Renal pelvis (tissue), 4 donors: ENCODE measurements around the gene METTL16. TPM values are rescaled to one million over a fixed set of nuclear protein-coding genes. Genes with fewer than 3 reads are reported as not detected.

Source experiments
- DNase-seq: peaks from one replicate; pipeline ENCODE4 v3.0.0-alpha.2; 2013
- polyA plus RNA-seq, 3 donors: library from polyadenylated mRNA; unstranded; fragments of 120-200 nt; gene quantifications; one replicate each; pipeline ENCODE4 v1.2.1, GENCODE V29; 2013; ENCODE audit not compliant: insufficient read length in 3 of 3

Gene METTL16
- polyA plus RNA-seq, 3 donors, result 33.1 to 37.8 (median 36.0) TPM

DNA sequence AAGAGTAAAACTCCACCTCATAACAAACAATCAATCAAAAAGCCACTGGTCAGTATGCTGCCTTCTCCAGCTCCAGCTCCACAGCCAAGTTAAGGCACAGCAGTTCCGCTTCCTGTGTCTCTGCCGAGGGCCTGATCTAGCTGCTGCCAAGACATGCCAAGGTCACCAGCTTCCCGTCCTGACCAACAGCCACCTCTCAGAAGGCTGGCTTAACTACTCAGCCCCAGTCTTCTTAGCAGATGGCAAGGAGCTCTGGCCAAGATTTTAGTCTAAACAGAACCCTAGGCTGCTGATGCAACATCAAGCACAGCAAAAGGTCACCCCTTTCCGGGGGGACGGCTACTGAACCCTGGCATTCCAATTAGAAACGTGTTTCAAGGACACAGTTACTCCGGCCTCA lies 93.1 kb downstream of the METTL16 start:
- no peak for DNase-seq

DNA sequence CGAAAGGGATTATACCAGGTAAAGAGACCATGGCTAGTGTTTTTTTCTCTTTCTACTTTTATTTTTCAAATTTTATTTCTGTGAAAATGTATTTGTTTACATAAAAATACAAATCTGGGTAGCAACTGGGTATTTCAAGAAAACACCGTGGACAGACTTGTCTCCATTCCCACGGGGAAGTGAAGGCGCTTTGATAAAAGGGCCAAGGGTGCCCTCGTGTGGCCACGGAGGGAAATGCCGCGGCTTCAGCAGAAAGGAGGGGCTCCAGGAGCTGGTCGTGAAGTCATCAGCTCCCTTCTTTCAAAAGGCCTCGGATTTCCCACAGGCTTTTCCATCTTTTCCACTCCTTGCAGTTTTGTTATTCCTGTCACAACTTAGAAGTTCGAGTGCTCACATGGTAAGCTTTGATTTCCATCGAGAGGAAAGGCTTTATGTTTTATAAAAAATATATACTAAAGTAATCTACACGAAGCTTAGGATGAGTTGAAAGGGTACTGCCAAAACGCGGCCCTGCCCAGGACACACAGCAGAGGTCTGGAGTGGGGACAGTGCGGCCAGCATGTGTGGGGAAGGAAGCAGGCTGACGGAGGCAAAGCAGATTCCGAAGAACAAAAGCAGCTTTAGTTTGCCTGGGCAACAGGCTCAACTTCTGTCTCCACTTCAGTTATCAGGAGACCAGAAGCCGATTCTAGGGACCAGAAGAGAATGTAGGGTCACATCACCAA lies 95.5 kb downstream of the METTL16 start:
- peak; percentile 80 for DNase-seq

DNA sequence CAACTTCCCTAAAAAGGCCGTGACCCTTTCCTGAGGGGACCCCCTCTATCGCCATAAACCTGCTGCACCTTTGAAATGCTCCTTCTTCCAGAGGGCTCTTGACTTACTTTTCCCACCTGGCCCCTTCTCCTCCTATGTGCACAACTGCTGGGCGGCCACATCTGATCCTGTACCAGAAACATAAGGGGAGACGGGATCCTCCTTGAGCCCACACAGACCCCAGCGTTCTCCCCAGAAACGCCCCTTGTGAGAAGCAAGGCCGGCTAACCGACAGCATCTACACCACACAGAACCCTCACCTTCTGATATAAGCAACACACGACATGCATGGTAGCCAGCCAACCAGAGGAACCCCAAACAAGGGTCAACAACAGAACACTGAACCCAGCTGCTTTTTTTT lies 96.6 kb downstream of the METTL16 start:
- no peak for DNase-seq

DNA sequence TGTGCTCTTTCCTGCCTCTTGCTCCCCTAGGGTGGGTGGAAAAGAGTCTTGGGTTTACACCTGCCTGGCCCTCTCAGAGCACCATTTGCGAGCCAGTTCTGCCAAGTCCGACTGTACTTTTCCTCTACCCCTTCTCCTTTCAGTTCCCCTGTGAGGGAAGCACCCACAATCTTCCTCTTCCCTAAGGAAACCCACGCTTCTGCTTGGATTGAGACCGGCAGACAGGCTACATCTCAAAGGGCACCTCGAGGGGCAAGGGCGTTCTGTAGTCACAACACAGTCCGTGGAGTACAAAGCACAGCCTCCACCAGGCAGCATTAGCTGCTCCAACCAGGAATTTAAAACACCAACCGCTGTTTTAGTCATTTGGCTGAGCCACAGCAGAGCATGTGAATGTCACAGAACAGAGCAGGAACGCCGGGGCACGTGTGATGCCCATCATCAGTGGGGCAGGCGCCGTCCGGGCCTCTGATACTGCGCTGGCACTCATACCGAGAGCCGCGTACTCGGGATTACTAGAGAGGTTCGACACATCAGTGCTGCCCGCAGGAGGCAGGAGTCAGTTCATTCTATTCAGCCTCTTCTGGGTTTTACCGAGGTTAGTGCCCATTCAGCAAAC lies 97.1 kb downstream of the METTL16 start:
- no peak for DNase-seq

DNA sequence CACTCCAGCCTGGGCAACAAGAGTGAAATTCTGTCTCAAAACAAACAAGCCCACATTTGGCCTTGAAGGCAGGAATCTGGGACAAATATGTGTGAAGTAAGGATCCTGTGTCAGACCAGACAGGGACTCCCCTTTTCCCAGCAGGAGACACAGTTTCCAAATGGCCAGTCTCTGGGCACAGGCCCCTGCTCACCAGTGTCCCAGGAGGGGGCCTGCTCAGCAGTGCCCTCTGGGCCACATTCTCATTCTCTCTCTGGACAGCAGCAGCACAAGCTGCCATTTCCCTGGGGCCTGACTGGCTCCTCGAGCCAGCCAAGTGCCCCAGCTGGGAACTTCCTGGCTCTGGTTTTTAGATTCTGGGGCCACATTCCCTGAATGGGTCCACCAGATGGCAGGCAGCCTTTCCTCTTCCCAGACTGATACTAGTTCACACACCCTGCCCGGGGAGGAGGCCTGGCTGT lies 99.1 kb downstream of the METTL16 start:
- DNase-seq, result no peak

DNA sequence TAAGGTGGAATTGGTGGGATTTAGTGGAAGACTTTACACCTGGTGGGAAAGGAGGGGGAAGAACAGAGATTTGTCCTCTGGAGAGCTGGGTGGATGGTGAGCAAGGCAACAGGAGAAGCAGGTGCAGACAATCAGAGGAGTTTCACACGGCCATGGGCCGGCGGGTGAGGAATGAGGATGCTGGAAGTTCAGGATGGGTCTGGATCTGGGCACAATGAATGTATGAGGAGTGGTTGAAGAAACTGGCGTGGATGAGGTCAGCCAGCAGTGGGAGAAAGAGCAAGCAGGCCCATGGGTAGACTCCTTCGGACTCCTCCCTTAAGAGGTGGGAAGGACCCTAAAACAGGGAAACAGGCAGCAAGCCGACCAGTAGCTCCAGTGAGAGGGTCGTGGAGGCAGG lies 100.7 kb downstream of the METTL16 start:
- no peak for DNase-seq

DNA sequence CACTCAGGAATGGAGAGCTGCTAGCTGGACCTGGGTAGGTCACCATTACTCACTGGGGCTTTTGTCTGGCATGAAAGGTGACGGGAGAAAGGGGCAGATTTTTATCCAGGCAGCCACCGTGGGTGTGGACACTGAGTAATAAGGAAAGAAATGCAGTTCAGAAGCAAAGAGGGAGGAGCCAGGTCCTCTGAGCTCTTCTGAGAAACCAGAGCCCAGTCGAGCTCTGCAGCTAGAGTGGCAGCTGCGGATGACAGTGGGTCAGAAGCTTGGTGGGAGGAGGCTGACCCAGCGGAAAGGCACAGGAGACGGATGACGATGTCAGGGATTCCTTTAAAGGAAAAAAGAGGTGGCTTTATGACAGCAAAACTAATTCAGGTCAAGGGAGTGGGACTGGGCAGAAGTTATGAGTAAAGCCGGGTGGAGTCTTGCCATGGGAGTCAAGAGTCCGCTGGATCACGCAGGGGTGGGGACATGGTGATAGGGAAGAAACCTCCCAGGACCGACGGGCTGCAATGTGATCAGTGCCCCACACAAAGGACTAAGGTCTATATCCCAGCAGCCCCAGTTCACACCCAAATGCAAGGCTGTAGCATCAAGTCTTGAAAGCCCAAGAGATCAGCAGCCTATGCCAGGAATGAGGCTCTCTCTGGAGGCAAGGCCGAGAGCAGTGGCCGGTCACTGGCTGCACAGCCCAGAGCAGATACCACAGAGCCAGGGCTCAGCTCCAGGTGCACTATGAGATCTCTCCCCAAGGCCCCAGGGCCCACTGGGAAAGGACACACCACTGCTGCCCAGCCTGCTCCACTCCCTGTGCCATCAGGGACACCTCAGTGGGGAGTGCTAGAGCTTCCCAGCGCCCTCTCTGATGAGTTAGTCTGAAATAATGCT lies 104.5 kb downstream of the METTL16 start:
- DNase-seq, result no peak

DNA sequence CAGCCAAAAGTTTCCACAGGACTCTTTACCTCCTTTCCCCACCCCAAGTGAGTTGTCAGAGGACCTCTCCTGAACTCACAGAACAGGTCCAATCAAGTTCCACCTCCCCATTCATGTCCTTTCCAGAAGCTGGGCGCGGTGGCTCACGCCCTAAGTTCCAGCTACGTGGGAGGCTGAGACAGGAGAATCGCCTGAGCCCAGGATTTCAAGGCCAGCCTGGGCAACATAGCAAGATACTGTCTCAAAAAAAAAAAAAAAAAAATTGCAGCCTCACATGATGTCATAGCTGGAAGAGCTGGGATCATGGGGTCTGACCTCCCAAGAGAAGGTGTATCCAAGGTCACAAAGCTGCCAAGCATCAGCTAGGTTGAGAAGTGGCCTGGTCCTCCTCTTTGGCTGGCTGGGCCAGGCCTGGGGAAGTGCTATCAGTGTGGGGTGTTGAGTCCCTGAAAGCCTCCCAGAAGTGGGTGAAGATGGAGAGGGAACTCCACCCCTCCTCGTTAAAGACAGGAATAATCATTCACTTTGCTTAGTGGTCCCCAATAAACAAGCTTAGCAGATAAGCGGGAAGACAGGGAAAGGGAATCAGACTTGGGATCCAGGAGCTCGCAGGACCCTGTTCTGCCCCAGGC lies 105.3 kb downstream of the METTL16 start:
- DNase-seq, result no peak

DNA sequence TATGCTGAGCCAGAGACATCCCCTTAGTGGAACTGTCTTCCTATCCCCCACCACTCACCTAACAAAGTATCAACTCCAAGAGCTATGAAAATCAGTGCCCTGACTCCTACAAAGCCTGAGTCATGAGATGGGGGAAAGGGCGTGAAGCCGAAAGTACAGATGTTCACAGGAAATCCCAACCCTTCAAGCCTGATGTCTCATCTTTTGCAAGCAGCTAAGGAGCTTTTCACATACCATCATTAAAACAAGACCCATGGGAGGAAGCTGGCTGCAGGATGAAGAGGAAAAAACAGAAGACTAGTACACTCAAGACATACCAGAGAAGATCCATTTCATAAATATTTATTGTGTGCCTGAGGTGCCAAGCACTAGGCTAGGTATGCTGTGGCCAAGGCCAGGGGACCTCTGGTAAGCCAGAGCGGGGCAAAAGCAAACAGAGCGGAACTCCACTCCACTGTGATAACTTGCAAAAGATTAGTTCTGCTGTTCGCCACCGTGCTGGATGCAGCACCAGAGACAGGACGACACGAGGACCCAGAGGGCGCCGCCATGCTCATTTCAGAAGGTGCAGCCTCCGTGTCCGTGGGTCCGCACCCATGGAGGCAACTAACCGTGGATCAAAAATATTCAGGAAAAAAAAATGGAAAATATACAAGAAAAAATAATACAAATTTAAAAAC lies 106.3 kb downstream of the METTL16 start:
- DNase-seq, result no peak

DNA sequence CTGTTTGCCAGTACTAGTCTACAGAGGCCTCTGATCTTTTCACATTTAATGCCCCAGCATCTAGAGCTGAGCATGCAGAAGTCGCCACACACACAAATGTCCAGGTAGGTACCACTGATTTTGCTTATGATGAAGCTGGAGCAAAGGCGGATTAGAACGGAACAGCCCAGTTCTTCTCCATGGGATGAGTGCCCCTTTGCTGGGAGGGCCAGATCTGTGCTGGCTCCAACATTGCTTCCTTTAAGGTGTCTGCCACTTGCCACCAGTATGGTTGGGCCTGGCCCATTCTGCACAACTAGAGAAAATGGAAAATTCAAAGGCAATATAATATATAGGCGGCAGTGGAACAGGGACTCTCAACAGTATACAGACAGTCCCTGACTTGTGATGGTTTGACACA lies 108.6 kb downstream of the METTL16 start:
- no peak for DNase-seq

DNA sequence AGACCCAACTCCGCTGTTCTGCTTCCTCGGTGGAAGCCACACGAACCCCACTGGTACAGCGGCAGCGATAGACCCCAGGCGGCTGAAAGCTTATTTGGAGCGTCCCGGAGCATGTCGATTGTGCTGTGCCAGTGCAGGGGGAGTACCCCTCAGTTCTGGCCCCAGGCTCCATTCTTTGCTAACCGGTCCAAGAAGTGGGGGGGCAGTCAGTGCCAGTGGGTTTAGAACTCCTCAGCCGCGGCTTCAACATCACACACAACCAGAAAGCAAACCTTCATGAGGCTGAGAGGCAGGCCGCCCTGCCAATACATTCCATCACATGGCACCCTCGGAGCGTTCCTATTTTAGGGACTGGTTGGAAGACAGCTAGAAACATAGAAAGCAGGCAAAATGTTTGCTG lies 109.1 kb downstream of the METTL16 start:
- no peak for DNase-seq

DNA sequence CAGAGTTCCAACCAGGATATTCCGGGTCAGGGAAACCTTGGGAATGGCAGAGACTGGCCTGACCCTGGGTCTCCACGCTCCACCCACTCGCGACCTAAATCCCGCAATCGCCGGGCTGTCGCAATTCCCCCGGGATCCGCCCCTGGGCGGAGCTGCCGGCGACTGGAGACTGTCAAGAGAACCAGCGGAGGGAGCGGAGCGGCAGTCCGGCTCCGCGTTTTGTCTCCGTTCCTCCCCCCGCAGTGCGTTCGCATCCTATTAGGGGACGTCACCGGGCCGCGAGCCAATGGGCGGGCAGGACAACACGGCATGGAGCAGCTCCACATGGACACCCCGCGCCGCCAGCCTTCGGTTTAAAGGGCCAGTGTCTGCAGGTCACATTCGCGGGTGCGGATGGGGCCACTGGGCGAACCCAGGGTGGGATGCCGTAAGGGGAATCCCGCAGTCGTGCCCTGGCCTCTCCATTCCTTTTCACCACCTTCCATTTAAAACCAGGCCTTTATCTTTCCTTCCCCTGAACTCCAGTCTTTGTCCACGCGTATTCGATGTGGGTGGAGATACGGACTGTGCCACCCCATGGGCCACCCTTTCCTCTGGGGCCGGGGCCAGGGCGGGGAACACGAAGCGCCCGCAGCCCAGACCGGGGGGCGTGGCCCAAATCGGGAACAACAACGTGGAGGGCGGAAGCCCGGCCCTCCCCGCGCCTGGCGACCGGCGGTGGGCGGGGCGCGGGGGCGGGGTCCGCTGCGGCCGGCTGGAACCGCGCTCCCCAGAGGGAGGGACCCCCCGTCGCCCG lies 110.1 kb downstream of the METTL16 start:
- peak; percentile 99 for DNase-seq

DNA sequence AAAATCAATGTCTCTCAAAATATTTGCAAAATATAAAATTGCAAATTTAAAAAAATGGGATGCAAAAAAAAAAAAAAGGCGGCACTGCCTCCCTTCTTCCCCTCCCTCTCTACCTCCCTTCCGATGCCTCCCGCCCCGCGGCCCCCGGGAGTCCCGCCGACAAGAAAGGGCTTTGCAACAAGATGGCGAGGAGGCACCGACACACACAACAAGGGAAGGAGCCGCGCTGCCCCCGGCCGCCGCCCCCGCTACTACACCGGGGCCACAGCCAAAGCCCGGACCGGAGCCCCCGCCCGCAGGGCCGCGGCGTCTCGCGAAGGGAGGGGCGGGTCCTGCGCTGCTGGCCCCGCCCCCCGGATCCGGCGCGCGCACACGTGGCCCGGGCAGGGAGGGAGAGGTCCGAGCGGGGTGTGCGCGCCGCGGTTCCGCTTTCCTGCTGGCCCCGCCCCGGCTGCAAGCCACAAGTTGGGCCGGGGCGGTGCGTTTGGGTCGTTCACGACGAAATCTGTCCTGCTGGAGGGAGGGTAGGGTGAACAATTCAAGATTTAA lies 110.7 kb downstream of the METTL16 start, which contains the start of gene MNT:
Gene MNT, minus strand, starts transcription at position 184 of the 549 bp plus-strand sequence. CDS start 348 bp downstream, outside the sequence.
- DNase-seq, result peak; percentile 95

DNA sequence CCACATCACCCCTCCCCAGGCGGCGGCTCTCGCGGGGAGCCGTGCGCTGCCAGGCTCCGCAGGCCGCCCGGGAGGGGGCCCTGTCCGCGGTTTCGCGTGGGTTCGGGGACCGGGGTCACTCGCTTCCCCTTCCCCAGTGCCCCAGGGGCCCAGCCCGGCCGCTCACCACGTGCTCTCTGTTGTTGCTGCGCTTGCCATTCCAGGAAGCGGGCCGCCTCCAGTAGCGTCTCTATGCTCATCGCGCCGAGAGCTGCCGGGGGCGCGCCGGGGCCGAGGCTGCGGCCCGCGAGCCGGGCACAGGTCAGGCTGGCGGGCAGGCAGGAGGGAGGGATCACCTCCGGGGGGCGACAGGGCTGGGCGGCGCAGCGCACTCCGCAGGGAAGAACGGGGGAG lies 111.2 kb downstream of the METTL16 start:
- DNase-seq, result no peak

DNA sequence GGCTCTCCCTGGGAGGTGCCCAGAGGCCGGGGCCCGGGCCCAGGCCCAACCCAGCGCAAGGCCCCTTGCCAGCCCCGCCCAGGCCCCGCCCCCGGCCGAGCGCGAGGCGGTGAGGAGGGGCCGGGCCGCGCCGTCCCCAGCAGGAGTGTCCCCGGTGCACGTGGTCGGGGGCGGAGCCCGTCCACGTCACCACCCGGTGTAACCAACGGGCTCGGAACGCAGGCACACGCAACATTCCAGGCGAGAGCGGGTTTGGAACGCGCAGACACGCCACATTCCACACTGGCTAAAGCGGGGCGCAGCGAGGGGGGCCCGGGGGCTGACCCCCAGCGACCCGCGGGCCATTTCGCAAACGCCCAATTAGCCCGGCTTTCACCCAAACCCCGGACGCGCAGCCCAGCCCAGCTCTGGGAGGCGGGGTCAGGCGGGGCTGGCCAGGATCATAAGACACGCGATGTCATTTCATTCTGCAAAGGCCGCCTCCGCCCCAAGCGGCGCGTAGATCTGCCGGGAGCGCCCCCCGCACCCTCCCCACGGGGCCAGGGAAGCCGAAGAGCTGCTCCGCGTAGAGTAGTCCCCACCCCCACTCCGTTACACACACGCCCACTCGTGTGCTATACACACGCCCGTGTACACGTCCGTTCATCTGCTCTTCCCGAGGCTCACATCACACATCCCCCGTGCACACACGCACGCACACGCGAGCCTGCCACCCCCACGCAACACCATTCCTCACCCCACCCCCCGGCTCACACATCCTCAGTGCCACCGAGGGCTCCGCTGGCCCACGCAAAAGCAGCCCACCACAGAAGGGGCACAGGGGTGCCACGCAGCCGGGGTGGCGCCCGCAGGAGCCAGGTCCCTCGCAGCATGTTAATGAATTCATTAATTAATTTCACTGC lies 111.9 kb downstream of the METTL16 start:
- peak; percentile 96 for DNase-seq

DNA sequence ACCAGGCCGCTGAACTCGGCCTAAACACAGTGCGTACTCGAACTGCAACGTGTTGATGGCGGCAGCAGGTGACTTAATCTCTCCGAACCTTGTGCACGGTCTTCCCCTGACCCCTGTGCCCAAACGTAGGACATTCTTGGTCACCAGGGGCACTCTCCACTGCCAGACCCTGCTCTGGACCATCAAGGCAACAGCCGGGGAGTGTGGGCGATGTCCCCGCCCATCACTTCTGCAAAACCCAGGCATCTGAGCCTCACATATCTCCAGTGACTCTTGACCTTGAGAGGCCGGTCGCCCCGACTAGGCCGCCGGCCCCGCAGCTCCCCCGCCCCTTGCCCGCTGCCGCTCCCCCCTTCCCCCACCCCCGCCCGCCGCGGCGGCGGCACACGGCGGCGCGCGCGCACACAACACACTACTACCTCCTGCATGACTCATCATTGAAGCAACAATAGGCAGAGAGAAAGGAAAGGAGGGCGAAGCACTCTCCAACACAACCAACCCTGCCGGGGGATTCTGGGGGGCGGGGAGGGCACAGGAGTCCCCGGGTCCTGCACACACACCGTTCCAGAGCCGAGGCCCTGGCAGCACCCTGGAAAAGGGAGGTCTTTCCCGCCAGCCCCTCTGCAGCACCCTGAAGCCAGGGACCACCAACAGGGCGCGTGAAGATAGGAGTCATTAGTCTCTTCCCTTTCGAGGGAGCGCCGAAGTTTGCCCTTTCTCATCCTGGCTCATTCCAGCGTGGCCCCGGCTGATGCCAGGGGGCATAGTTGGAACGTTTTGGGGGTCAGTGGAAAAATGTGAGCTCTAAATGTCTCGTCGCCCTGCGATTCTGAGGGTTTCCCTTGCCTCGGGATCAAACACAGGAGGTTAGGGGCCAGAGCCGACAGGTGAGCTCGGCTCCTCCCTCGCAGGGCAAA lies 112.8 kb downstream of the METTL16 start:
- no peak for DNase-seq

DNA sequence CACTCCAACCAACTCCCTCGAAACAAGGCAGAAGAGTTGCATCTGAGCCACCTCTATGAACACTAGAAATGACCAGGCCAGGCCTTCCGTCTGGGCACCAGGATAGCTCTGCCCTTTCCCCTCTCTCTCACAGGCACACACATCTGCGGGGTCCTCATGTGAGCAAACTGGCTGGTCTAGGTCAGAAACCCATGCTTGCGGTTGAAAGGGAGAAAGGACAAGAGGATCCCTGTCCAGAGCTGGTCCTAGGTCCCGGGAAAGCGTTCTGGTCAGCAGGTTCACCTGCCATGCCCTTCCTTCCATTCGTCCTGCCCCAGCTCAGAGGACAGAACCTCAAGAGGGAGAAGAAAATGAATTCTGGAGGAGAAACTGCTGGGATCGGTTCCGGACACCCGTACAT lies 113.5 kb downstream of the METTL16 start:
- no peak for DNase-seq
